ENCODE data around the gene TRAF3IP3.

DNA sequence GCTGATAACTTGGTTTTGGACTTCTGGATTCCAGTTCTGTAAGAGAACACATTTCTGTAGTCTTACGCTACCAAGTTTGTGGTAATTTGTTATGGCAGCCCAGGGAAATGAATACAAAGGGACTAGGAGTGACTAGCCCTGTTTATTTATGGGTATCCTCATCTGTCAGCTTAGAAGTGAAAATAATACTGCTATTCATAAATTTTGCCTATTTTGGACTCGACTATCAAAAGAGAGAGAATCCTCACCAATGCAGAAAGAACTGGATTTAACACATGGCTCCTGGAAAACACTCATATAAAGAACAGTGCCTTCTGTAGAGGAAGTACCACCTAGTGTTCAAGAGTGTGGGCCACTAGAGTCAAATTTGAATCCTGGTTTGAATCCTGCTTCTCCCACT is 28.6 kb upstream of the TRAF3IP3 start:
- no peak for TF ChIP-seq CTCF (conservative IDR thresholded peaks at IDR 0.05 in 1 of 2, IDR thresholded peaks at IDR 0.05 in 1 of 2; ENCODE audit: extremely low read depth in 1 of 2, insufficient read depth in 1 of 2, low read depth in 1 of 2, low read length in 2 of 2)
- no peak for TF ChIP-seq EZH2 (IDR thresholded peaks at IDR 0.05; ENCODE audit: borderline replicate concordance, low read length)

Measured in mammary epithelial cell (primary cell).